Myocyte (in vitro differentiated cells): Measurements from ENCODE around the gene HLCS. TPM values are rescaled to one million over a fixed set of nuclear protein-coding genes. Genes with fewer than 3 reads are reported as not detected.
"Not testable (repeated sequence)": the region's sequence is repeated elsewhere in the genome, so short reads cannot be mapped to it uniquely, and the experiment has no call there.

ENCODE experiments used
- DNase-seq: peaks from one replicate; pipeline ENCODE4 v3.0.0-alpha.2; 2012; ENCODE audit warnings: low read depth
- polyA plus RNA-seq: library from polyadenylated mRNA; unstranded; fragments of >200 nt; gene quantifications from one replicate; pipeline ENCODE4 v1.2.1, GENCODE V29; 2012; ENCODE audit warnings: missing spikeins
- total RNA-seq: library from RNA; depleted of rRNA; stranded (reverse); fragments of >200 nt; gene quantifications from 2 replicates; pipeline ENCODE4 v1.2.3, GENCODE V29; 2014

The HLCS gene
- 26.0 and 32.5 TPM in 2 replicates for total RNA-seq
- 24.7 TPM for polyA plus RNA-seq

DNA sequence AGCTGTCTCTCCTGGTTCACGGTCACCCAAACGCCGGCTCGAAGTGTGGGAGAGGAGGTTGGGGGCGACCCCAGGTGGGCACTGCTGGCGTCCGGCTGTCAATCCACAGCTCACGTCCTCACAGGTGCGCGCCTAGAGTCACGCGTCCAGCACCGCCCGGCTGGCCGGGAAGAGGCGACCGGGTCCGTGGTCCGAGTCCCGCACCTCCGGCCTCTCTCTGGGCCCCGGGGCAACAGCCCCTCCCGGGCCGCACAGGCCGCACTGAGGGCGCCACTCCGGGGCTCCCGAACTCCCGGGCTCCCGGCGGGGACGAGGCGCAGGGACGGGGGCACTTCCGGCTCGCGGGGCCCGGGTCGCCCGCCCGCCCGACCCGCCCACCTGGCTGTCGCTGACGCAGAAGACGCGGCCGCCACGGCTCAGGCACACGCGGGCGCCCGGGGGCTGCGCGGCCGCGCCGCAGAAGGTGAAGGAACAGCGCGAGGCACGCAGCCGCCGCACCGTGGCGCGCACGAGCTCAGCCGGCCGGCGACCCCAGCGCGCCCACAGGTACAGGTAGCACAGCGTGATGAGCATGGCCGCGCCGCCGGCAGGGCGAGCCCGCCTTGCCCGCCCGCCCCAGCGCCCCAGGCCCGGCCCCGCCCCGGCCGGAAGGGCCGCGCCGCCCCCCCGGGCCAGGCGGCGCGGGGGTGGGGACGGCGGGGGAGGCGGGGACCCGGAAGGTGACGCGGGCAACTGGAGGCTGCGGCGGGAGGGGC lies at the start of gene HLCS:
Gene HLCS, minus strand, starts transcription at position 604 of the 755 bp plus-strand sequence. Its CDS starts 31 bp downstream, at position 573.
- peak; percentile 65 for DNase-seq

DNA sequence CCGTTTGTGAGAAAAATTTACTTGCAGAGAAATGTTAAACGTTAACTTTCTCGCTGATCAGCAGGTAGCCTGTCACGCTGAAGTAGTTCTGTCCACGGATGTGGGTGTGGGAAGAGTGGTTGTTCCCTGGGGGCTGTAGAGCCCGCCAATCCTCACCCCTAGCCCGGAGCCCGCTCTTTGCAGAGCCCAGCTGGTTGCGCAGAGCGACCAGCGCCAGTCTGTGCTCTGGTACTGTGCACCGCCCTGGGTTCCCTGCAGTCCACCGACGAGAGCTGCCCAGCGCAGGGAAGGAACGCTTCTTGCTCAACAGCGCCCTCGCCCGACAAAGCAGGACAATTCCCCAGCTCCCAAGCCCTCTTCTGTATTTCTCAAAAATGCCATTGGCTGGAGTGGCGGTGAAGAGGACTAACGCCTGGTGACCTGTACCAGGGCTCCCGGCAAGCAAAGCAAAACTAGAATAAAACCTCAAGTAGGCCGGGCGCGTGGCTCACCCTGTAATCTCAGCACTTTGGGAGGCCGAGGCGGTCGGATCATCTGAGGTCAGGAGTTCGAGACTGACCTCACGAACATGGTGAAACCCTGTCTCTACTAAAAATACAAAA lies 43.4 kb upstream of the HLCS start:
- peak; percentile 87 for DNase-seq

DNA sequence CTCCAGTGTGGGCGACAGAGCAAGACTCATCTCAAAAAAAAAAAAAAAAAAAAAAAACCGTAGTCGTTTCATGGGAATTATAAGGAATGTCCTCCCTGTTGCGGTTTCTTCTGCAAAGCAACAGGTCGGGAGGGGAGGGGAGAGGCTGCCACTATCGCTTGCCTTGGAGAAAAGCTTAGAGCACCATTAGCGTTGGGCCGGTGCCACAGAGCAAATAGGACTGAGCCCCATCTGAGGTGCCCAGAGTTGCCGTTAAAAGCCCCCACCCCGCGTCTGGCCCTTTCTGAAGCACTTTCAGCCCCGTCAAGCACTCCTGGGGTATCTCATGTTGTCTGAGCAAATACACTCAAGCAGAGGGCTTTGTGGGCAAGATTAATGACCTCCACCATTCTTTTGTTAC lies 42.3 kb upstream of the HLCS start:
- no peak for DNase-seq

DNA sequence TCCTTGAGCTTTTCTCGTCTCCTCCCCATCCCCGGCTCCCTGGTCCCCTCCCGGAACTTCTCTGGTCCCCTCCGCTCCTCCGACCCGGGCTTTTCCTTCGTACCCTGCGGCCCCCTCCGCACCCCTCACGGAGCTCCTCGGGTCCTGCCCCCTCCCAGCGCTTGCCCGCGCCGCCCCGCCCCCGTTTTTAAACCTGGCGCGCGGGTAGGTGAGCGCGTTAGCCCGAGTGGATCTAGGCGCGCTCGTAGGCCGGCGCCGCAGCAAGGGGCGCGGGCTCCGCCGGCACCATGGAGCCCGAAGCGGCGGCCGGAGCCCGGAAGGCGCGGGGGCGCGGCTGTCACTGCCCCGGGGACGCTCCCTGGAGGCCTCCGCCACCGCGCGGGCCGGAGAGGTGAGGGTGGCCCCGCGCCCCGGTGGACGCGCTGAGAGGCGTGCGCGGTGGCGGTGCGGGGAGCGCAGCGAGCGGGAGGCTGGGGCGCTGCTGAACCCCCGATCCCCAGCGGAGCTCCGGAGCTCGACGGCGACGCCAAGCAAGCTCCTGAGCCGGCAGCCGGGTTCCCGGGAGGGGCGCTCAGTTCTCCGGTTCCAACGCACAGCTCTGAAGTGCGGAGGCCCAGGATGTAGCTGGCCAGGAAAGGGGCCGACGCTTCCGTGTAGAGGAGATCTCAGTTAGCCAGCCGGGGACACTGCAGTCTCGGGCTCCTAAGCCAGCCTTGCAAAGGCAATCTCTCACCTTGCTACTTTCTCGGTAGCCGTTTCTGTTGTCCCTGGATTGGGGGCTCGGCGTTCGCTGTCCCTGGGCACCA lies 40.2 kb upstream of the HLCS start, which contains the start of gene RIPPLY3:
Gene RIPPLY3, plus strand, starts transcription at position 217 of the 806 bp plus-strand sequence. Its CDS starts 71 bp downstream, at position 288.
- peak; percentile 3 for DNase-seq

DNA sequence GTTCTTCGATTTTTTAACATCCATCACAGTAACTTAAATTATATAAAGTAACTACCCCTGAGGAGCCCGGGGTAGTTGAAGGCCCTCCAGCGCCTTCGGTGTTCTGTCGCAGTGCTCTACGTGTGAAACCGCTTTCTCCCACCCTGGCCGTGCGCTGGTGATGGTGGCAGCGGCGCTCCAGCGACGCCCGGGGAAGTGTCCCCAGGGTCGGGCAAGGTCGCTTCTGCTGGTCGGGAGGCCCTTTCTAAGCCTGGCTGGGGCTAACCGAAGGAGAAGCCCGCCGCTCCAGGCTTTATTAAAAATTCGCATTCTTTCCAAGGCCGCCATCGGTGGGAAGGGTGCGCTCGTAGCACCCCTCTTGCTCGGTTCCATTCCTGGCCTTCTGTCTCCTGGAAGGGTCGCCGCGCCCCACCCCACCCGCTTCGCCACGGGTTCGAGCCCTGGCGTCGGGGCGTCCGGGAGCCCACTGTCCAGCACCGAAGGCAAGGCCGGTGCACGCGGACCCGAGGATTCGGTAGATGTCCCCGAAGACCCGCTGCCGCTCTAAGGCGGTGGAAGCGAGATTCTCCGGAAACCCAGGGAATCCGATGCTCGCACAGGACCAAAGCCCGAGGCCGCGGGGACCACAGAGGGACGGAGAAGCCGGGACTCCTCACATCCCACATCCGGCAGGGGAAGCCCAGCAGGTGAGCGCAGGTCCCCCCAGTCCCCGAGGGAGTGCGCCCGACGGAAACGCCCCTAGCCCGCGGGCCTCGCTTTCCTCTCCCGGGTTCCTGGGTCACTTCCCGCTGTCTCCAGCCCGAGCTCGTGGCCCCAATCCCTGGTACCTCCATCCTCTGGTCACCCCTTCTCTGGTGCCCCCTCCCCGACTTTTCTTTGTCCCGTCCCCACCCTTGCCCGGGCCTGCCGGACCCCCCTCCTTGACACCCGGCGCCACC lies 39.3 kb upstream of the HLCS start:
- DNase-seq = no peak

DNA sequence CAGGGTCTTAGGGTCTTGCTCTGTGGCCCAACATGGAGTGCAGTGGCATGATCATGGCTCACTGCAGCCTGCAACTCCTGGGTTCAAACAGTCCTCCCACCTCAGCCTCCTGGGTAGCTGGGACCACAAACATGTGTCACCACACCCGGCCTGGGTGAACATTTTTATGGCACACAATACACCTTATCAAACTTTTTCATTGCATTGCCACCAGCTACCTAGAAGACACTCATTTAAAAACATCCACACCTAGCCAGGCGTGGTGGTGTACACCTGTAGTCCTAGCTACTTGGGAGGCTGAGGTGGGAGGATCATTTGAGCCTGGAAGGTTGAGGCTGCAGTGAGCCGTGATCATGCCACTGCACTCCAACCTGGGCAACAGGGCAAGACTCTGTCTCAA lies 37.4 kb upstream of the HLCS start:
- not testable (repeated sequence) for DNase-seq

DNA sequence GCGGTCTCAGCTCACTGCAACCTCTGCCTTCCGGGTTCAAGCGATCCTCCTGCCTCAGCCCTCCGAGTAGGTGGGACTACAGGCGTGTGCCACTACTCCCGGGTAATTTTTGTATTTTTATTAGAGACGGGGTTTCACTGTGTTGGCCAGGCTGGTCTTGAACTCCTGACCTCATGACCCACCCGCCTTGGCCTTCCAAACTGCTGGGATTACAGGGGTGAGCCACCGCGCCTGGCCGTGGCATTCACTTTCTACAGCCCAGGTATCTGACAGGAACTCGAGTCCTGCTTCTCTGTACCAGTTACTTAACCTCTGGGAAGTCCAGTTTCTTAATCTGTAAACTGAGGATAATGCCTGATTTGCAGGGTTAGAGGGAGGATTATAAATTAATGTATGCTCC lies 36.4 kb upstream of the HLCS start:
- not testable (repeated sequence) for DNase-seq

DNA sequence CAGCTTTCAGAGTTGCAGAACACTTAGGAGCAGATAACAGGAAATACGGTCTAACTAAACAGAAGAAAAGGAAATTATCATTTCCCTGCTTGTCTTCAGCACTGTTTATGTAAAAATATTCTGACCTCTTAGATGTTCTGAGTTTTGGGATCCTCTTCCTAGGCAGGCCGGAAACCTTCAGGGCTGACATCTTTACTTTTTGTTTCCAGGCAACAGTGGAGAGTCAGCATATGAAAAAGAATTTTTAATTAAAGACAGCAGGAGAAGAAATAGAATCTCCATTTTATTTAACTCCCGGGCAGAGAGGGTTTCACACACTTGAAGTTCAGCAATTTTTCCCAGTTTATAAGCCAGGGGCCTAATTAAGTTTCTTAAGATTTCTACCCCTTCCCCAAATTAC lies 35.0 kb upstream of the HLCS start:
- DNase-seq = no peak

DNA sequence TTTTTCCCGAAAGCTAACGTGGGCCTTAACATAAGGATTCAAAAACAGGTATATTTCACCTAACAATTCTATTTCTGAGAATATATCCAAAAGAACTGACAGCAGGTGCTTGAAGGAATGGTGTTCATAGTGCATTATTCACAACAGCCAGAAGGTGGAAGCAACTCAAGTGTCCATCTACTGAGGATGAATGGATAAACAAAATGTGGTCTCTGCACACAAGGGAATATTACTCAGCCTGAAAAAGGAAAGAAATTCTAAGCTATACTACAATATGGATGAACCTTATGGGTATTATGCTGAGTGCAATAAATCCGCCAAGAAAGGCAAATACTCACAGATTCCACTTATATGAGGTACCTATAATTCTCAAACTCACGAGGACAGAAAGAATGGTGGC lies 33.9 kb upstream of the HLCS start:
- no peak for DNase-seq

DNA sequence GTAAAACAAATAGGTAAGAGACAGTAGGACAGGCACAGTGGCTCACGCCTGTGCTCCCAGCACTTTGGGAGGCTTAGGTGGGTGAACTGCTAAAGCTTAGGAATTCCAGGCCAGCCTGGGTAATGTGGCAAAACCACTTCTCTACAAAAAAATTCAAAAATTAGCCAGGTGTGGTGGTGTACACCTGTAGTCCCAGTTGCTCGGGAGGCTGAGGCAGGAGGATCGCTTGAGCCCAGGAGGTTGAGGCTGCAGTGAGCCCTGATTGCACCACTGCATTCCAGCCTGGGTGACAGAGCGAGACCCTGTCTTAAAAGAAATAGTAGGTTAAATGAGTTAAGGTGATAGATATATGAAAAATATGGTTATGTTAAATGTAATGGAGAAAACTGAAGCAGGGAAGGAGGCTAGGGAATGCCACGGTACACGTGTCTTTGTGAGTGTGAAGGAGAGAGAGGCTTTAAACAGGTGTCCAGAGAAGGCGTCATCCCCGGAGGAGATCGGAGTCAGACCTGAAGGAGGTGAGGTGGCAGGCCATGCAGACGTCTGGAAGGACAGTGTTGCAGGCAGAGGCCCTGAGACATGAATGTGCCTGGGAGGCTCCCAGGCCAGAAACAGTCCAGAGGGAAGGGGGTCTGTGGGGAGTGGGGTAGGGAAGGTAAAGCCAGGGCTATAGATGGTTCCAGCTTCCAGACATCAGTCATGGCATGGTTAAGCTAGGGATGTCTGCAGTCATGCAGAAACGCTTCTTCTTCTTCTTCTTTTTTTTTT lies 32.8 kb upstream of the HLCS start:
- no peak for DNase-seq

DNA sequence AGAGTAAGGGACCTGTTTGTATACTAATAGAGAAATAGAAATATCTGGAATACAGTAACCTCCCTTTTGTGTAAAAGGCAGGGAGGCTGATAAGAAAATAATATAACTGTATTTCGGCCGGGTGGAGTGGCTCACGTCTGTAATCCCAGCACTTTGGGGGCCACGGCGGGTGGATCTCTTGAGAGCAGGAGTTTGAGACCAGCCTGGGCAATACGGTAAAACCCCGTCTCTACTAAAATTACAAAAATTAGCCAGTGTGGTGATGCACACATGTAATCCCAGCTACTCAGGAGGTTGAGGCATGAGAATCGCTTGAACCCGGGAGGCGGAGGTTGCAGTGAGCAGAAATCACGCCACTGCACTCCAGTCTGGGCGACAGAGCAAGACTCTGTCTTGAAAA lies 28.8 kb upstream of the HLCS start:
- DNase-seq = not testable (repeated sequence)

DNA sequence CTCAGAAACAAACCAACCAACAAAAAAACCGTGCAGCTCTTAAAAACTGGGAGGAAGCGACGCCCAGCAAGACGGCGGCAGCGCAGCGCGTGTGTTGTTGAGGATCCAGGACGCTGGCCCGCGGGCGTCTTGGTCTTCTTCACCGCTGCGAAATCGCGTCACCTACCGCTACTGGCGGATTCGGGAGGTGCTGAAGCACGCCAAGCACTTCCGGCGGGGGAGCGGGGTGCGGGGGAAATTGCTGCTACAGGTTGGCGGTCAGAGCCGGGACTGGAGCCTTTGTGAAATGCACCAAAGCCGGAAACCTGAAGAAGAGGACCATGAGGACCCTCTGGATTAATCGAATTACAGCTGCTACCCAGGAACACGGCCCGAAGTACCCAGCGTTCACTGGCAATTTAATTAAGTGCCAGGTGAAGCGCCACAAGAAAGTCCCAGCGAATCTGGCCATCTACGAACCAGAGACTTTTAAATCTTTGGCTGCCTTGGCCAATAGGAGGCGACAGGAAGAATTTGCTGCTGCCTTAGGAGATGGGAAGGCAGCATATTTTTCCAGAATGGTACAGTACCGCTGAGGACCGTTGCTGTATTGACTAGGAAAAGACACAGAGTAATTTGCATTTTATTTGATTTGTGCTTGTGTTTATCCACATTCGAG lies 28.2 kb upstream of the HLCS start:
- no peak for DNase-seq

DNA sequence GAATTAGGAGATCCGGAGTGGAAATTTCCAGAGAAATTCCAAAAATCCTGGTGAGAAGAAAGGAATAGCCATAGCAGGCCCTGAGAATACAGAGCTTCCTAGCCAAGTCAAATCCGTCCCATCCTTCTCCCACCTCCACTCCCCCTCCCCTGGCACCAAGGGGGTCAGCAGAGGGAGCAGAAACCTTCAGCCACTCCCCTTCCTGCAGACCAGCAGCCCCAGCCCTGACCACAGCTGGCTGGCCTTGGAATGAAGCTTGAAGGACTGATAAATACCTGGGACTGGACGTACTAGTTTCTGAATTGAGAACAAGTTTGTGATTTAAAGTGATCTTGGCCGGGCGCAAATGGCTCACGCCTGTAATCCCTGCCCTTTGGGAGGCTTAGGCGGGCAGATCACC lies 26.2 kb upstream of the HLCS start:
- DNase-seq = no peak

DNA sequence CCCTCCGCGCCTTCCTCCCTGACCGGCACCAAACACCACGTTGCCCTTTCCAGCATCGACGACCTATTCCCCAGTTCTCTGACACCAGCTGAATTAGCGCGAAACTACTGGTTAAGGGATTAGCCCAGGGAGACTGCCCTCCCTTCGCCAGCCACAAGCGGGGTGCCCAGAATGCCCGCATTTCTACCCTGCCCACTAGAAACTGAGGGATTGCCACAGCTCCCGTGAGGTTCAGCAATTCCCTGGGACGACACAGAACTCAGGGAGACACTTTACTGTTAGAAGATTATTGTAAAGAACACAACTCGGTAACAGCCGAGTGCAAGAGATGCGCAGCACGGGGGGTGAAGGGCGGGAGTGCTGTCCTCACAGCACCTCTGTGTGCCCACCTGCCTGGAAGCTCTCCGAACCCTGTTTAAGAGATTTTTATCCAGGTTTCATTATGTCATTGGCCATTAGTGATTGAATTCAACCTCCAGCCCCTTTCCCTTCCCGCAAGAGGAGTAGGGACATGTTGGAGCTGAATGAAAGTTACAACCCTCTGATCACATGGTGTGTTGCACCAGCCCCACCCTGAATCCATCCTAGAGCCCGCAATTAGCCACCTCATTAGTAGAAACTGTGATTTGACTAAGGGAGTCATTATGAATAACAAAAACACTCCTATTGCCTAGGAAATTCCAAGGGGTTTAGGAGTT lies 24.2 kb upstream of the HLCS start:
- DNase-seq = no peak

DNA sequence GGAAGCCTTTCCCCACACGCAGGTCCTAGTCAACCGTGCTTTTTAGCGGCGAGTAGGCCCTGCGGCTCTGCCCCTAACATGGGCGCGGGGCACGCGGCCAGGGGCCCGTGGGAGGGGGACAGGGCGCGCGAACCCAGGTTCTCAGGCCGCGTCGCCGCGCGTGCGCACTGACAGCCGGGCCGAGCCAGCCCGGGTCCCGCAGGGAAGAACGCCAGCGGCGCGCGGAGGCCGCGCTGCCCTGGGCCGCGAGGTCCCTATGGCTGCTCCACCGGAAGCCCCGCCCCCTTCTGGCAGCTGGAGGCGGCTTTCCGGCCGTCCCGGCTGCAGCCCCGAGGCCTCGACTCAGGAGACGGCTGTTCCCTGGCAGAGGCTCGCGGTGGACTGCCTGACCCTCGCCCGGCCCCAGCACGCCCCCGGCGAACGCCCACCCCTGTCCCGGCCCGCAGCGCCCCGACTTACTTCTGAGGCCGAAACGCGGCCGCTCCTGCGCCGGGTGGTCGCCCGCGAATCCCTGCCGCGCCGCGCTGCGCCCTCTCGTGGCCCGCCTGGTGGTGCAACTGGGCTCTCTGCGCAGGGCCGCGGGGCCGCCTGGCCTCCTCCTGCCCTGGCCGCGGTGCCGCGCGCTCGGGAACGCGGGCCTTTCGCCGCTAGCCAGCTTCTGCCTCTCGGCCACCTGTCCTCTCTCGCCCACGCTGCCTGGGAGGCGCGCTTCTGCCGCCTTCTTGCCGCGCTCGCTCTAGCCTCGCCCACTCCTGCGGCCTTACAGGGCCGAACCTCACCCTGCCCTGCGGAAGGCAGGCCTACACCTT lies 23.4 kb upstream of the HLCS start:
- peak; percentile 94 for DNase-seq

DNA sequence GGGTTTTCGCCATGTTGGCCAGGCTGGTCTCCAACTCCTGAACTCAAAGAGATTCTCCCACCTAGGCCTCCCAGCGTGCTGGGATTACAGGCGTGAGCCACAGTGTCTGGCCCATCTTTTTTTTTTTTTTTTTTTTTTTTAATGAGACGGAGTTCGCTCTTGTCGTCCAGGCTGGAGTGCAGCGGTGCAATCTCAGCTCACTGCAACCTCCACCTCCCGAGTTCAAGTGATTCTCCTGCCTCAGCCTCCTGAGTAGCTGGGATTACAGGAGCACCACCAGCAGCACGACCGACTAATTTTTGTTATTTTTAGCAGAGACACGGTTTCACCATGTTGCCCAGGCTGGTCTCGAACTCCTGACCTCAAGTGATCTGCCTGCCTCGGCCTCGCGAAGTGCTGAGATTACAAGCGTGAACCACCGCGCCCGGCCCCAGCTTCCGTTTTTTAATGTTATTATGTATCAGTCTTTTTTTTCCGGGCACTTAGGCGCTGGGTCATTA lies 22.8 kb upstream of the HLCS start:
- DNase-seq = not testable (repeated sequence)

DNA sequence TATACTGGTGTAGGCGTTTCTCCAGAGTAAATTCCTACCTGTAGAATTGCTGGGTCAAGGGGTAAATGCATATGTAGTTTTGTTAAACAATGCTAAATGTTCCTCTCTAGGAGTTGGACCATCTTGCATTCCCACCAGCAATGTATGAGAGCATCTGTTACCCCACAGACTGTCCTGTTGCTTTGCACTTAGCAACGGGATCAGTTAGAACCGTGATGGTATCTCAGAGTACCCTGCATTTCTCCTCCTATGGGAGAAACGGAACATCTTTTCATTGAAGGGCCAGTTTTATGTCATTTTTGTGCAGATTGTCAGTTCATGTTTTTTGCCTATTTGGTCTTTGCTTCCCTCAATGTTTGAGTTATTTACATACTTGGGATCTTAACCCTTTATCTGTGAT lies 22.1 kb upstream of the HLCS start:
- DNase-seq = no peak

DNA sequence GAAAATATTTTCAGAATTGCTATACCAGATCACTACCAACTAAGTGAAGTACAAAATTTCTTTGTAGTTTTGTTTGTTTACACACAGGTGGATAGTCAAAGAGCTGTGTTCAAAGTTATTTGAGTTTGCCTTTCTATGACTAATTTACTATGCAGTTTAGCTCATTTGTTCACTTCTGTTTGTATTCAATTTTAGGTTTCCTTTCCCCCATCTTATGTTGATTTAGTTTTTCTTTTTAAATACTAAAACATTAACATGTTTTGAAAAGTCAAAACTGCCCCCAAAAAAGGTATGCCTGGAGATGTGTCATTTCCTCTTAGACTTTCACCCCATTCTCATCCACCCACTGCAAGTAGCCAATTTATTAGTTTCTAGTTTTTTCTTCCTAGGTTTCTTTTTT lies 21.4 kb upstream of the HLCS start:
- DNase-seq = no peak
